Measurements from ENCODE around the gene SCAF8.
"Not testable (repeated sequence)": the region's sequence is repeated elsewhere in the genome, so short reads cannot be mapped to it uniquely, and the experiment has no call there.

Gene SCAF8

DNA sequence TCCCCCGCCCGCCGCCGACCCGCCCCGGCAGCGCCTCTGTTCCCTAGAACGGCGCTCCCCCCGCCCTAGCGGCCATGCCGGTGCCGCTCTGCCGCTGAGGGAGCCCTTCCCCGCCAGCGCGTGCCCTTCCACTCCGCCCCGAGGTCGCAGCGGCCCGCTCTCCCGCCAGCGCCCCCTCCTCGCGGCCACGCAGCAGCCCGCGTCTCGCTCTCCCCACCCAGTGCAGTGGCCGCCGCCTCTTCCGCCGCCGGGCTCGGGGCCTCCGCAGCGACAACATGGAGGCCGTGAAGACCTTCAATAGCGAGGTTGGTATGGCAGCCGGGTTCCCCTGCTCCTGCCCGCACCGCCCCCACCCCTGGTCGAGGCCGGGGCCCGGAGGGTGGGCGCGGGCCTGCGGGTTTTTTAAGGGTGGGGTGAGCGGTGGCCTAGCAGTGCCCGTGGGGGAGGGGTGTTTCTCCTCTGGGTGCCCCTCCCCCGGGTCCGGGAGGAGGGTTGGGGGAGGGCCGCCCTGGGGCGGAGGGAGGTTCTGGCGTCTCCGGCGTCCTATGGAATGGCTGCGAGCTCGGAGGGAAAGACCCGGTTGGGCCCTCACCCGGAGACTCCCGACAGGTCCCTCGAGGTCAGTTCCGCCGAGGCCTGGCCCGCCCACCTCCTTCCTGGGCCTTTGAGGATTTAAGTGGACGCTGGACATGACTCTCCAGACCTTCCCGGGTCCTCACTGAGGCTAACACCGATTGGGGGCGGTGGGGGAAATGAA lies 588 bp downstream of the SCAF8 start:
- peak; percentile 93 for DNase-seq

DNA sequence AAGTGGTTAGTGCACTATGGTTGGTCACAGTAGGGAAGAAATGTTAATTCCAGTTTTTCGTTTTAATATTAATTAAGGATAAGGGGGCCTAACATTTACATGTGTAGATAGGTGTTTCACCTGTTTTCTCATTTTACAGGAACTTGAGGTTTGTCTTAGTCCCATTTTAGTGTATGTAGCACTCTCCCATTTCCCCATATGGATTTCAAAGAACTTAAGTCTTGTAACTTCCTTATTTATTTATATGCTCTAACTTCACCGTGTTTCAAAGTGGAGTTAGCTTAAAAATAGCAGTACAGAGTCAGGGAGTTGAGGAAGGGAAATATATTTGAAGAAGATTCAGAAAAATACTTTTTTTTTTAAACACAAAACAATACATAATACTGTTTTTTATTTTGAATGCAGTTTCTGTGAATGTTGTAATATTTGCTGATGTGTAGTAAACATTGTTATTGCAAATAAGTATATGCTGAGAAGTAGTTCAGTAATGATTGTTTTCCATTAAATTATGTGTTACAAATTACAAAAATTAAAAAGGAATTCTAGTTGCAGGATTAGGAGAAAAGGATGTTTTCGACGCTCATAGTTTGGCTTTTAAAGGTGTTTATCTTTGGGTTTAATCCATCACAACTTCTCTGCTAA lies 3.5 kb downstream of the SCAF8 start:
- no peak for DNase-seq

DNA sequence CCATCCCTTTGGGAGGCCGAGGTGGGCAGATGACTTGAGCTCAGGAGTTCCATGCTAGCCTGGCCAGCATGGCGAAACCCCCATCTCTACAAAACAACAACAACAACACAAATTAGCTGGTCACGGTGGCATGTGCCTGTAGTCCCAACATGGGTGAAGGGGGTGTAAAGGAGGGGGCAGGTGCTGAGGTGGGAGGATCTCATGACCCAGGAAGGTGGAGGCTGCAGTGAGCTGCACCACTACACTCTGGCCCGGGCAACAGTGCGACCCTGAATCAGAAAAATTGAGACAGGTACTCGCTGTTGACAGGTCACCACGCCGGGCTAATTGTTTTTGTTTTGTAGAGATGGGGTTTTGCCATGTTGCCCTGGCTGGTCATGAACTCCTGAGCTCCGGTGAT lies 4.2 kb downstream of the SCAF8 start:
- DNase-seq = no peak

DNA sequence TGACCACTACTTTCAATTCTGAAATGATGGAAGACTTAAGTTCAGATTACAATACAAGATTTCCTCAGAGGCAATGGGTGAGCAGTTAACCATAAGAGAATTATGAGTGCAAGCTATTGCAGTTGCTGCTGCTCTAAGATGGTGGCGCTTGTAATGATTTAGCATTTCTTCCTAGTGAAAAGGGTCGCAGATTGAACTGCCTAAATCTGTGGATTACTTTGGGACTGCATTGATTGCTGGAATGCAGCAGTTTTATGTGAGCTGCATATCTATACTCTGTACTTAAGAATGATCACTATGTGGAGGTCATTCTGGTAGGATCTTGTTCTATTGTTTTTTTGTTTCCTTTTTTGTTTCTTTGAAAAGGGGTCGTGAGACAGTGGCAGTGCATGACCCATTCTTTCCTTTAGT lies 5.3 kb downstream of the SCAF8 start:
- DNase-seq = no peak

DNA sequence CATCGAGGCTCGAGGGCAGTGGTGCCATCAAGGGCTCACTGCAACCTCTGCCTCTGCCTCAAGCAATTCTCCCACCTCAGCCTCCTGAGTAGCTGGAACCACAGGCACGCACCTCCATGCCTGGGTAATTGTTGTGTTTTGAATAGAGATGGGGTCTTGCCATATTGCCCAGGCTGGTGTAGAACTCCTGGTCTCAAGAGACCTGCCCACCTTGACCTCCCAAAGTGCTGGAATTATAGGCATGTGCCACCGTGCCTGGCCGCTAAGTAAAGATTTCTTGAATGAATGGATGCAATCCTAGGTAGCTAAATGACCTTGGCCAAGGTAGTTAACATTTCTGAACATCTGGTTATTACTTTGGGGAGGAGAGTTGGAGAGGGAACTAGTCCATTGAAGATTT lies 7.4 kb downstream of the SCAF8 start:
- DNase-seq = no peak

DNA sequence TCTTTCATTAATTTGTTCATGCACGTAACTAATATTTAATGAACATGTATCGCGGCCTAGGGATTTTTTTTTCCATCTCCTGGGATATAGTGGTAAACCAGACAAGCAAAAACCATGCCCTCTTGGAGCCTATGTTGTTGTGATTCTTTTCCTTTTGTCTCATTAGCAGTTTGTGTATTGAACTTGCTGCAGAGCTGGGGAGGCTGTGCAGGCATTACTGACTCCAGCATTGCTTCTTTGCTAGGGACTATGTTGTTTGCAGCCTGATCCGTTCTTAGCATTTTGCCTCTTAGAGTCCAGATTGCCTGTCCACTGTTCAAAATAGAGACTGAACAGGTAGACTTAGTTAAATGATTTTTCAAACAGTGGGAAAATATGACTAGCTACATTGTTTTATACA lies 9.7 kb downstream of the SCAF8 start:
- no peak for DNase-seq

DNA sequence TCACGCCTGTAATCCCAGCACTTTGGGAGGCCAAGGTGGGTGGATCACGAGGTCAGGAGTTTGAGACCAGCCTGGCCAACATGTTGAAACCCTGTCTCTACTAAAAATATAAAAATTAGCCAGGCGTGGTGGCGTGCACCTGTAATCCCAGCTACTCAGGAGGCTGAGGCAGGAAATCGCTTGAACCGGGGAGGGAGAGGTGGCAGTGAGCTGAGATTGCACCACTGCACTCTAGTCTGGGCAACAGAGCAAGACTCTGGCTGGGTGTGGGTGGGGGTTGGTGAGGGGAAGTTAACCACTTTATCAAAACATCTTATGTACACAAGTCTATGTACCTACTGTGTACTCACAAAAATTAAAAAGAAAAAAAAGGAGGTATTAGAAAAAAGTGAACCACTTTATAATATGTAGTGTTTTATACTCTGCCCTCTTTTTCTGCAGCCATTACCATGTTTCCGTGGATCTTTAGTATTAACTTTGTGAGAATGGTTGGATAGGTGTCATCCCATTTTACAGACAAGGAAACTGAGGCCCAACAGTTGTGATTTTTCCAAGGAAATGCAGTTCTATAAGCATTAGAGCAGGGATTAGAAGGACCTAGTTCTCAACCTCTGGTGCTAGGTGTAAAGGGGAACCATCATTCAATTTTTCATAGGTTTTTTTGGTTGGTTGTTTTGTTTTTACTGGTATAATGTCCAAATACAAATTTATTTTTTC lies 11.0 kb downstream of the SCAF8 start:
- not testable (repeated sequence) for DNase-seq

DNA sequence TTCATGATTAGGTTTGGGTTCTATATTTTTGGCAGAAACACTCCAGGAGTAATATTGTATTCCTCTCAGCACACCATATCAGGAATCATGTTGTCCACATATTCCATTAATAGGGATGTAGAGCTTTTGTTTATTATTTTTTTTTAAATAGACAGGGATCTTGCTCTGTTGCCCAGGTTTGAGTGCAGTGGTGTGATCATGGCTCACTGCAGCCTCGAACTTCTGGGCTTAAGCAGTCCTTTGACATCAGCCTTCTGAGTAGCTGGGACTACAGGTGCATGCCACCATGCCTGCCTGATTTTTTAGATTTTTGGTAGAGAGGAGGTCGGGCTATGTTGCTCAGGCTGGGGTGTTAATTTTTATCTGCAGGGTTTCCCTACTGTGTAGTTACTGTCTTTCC lies 12.0 kb downstream of the SCAF8 start:
- DNase-seq = no peak

DNA sequence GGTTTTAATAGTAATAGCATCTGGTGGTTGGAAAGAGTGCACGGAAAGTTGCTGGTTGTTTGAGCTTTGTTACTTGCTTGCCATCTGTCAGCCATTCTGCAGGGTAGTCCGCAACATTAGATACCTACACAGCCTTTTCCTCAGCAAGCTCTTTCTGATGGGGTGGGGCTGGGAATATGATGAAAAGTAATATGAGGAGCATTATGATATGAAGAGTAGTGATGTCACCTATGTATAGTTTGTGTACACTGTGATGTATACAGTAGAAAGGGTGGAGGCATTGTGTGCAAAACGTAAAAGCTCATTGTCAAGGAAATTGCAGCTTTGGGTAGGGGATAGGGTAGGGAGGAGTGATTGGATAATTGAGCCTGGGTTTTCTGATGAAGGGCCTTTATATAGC lies 16.1 kb downstream of the SCAF8 start:
- no peak for DNase-seq

DNA sequence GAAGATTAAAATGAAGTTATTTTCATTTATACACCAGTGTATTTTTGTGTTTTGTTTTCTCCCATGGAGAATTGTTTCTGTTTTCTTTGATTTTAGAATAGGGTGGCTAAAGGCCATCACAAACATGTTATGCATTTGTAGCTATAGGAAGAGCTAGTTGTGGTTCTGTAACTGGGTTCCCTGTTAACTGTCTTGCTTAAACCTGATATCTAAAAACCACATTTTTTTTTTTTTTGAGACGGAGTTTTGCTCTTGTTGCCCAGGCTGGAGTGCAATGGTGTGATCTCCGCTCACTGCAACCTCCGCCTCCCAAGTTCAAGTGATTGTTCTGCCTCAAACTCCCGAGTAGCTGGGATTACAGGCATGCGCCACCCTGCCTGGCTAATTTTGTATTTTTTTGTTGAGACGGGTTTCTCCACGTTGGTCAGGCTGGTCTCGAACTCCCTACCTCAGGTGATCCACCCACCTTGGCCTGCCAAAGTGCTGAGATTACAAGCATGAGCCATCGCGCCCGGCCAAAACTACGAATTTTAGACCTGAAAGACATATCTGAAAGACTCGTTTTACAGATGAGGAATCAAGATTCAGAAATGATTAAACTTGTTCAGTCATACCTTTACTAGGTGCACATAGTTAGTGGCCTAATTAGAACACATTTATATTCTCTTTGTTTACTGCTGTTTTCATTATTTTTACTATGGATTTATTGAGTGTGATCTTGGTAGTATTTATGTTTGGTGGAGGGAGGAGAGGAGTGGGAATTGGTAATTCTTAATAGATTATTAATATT lies 18.0 kb downstream of the SCAF8 start:
- DNase-seq = no peak

DNA sequence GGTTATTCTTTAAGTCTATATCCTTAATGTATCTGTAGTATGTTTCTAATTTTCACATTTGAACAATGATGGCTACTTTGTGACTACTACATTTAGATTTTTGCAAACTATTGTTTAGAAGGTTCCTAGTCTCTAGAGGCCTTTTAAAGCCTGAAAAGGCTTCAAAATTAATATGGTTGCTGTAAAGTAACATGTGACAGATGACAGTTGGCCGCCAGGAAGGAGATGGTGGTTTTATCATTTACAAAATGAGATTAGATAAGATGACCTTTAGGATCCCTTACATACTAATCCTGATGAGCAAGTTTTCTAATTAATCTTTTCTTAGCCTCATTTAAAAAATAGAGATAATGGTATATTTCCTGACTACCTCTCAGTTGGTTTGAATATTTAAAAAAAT lies 18.8 kb downstream of the SCAF8 start:
- no peak for DNase-seq

DNA sequence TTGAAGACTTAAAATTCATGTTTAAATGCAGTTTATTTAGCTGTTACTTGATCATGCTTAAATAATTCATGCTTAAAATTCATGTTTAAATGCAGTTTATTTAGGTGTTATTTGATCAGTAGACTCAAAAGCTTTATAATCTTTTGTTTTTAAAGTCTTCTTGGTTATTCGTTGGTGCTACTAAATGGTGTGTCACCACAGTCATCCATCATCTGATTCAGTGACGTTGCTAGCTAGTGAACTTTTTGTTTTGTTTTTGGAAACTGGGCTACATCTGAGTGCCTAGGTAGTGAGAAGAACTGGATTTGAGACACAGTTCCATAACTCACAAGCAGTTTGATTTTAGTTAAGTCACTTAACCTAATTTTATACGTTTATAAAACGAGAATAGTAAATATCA lies 20.9 kb downstream of the SCAF8 start:
- peak; percentile 44 for DNase-seq

DNA sequence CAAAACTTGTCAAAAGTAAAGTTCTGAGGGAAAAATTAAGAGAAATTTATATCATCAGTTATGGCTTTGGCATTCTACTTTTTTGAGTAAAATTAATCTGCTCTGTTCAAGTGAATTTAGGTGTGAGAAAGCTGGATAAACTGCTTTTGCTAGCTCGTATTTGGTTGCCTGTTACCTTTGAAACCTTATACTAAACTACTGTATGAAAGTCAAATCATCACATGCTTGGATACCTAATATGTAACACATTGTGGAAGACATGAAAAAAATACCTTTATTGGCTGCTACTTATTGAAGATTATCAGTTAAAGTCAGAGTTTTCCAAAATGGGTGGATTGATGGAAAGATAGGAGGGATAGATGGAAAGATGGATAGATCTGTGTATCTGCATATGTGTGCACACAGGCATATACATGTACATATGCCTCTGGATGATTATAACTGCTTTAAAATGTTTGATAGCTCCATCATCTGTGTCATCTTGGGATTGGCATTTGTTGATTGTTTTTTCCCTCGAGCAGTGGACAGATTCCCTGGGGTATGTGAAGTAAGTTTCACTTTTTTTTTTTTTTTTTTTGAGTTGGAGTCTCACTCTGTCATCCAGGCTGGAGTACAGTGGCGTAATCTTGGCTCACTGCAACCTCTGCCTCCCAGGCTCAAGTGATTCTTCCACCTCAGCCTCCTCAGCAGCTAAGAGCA lies 24.3 kb downstream of the SCAF8 start:
- no peak for DNase-seq

DNA sequence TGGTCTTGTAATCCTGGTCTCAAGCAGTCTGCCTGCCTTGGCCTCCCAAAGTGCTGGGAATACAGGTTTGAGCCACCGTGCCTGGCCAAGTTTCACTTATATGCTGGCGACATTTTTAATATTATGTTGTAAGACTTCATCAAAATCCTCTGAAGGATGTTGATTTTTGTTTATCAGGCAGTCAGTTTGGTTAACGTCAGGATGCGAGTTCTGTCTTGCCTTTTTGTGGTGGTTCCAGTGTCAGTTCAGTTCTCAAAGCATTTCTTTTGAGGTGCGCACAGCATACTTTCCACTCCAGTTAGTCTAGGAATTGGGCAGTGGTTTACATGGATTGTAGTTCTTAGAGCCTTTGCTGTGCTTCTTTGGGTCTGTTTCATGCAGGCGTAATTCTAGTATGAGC lies 24.9 kb downstream of the SCAF8 start:
- no peak for DNase-seq

DNA sequence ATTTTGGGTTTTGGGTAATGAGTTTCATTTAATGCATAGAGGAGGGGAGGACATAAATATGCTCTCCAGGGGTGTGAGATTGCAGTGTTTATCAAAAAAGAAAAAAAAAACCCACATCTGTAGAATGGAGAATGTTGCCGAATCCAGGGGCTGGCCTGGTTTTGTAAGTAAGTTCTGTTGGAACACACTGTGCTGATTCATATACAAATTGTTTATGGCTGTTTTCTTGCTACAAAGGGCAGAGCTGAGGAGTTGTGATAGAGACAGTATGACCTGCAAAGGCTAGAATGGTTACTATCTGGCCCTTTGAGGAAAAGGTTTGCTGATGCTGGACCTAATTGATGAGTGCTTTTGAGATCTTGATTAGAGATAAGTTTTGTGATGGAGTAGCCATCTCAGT lies 30.4 kb downstream of the SCAF8 start:
- DNase-seq = peak; percentile 20

DNA sequence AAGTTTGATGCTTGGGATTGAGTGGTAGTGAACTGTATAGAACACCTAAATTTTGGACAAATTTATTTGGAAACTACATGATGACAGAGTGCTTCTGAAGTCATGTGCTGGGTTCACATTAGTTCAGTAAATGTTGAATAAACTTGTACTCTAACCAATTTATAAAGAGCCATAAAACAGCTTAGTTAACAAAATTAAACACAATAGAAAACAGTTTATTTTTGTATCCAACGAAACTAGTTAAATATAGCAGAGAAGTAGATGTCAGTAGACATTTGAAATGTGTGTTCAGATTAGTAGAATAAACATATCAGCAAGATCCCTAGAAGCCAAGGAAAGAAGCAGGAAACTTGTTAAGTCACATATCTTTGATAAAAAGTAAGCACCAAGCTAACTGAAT lies 32.1 kb downstream of the SCAF8 start:
- no peak for DNase-seq

DNA sequence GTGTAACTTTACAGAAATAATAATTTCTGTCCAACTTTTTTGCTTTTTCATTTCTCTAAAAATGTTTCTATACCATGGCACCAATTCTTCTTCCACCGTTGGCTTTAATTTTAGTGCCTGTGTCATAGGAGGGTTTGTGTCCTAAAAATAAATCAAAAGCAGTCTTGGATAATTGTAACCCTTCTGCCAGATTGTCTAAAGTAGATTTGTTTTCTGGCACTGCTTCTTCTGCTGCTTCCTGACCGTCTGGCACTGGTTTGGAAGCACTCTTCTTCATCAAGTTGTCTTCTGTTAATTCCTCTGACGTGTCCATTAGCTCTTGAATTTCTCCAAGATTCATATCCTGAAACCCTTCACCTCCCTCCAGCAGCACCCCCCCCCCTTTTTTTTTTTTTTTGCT lies 33.1 kb downstream of the SCAF8 start:
- no peak for DNase-seq

DNA sequence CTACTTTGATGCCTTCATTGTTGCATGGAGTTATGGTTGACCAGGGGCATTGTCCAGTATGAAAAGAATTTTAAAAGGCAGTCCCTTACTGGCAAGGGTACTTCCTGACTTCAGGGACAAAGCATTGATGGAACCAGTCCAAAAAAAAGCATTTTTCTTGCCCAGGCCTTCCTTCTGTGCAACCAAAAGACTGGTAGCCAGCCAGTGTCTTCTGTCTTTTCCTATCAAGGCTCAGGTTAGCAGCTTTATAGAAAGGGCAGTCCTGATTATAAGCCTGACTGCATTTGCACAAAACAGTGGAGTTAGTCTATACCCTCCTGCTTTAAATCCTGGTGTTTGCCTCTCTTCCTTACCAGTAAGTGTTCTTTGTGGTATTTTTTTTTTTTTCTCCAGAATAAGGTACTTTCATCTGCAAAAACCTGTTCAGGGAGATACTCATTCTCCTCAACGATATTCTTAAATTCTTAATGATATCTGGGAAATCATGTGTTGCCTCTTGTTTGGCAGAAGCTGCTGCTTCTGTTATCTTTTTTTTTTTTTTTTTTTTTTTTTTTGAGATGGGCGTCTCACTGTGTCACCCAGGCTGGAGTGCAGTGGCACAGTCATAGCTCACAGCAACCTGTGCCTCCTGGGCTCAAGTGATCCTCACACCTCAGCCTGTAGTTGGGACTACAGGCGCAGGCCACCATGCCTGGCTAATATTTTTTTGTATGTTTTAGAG lies 33.9 kb downstream of the SCAF8 start:
- DNase-seq = no peak

DNA sequence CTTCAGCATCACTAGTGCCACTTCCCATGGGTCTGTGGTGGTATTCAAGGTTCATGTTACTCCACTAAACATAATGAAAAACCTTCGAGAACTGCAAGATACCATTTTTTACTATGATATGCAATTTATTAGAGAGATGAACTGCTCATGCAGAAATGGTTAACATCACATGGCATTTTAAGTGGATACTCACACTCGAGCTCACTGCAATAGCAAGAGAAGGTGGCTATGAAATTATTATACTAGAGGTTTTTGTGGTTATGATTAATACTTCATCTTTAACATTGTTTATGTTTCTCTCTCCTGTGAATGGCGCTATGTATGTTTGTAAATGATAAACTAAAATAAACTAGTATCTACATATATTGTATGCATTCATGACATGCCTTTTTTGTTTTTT lies 35.1 kb downstream of the SCAF8 start:
- DNase-seq = peak; percentile 47

DNA sequence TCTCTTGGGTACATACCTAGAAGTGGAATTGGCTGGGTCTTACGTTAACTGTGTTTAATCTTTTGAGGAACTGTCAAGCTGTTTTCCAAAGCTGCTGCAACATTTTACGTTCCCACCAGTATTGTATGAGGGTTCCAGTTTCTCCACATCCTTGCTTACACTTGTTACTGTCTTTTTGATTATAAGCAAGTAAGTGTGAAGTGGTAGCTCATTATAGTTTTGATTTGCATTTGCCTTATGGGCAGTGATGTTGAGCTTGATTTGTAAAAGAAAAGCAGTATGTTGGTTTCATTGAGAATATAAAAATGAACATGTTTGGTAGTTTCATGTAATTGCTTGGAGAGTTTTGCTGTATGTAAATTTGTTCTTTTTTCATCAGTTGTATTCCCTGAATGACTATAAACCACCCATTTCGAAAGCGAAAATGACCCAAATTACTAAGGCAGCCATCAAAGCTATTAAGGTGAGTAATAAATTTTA lies 40.4 kb downstream of the SCAF8 start:
- no peak for DNase-seq

DNA sequence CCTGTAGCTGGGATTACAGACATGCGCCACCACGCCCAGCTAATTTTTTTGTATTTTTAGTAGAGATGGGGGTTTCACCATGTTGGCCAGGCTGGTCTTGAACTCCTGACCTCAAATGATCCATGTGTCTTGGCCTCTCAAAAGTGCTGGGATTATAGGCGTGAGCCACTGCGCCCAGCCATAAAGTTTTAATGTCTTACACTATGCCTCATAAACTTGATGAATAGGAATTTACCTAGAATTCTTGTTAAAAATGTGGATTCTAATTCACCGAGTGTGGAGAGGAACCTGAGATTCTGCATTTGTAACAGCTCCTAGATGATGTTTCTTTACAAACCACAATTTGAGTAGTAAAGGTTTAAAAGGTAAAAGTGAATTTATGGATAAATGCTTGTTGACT lies 45.9 kb downstream of the SCAF8 start:
- not testable (repeated sequence) for DNase-seq

DNA sequence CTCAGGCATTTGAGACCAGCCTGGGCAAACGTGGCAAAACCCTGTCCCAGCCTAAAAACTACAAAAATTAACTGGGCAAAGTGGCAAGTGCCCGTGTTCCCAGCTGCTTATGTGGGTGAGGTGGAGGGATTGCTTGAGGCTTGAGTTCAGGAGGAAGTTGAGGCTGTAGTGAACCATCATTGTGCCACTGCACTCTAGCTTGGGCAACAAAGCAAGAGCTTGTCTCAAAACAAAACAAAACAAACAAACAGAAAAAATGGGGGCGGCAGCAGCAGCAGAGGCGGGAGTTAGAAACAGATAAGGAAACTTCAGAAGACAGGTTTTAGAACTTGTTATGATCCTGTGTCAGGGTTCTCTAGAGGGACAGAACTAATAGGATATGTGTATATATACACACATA lies 49.0 kb downstream of the SCAF8 start:
- DNase-seq = no peak

Measured in HCEC 1CT (cell line).